ENCODE results near the gene CYFIP1. TPM values are rescaled to one million over a fixed set of nuclear protein-coding genes. Genes with fewer than 3 reads are reported as not detected.

Gene CYFIP1
- total and polyA plus RNA-seq, 7 donors: 45.0 to 99.6 (median 69.8) TPM

Other genes with a start within 250 kb of the CYFIP1 start
- 10 to 100 TPM in 3 of 4 donors, 1 to 10 TPM in 1; 9.9 to 16.0 (median 12.3) TPM for gene NIPA1, start 193.7 kb downstream of the CYFIP1 start, total RNA-seq
- 1 to 10 TPM; 3.0 to 5.8 (median 5.5) TPM for gene NIPA1, start 193.7 kb downstream of the CYFIP1 start, polyA plus RNA-seq
- 10 to 100 TPM; 21.6 to 40.3 (median 29.9) TPM for gene NIPA2, start 141.7 kb downstream of the CYFIP1 start, total RNA-seq
- gene NIPA2, start 141.7 kb downstream of the CYFIP1 start, polyA plus RNA-seq: 10 to 100 TPM; 15.0 to 47.1 (median 25.2) TPM
- 10 to 100 TPM; 18.1 to 32.3 (median 24.4) TPM for gene TUBGCP5, start 59.2 kb upstream of the CYFIP1 start, total RNA-seq
- gene TUBGCP5, start 59.2 kb upstream of the CYFIP1 start, polyA plus RNA-seq: 1 to 10 TPM; 3.0 to 6.5 (median 4.9) TPM
- not detected for gene GOLGA6L1, start 156.5 kb upstream of the CYFIP1 start, total RNA-seq
- gene GOLGA6L1, start 156.5 kb upstream of the CYFIP1 start, polyA plus RNA-seq: not detected

Measured in sigmoid colon (tissue), 7 donors.